Measurements from ENCODE around the gene CCR8. TPM values are rescaled to one million over a fixed set of nuclear protein-coding genes. Genes with fewer than 3 reads are reported as not detected.

Gene CCR8
- total RNA-seq, 1 experiment from 2014 or later: not detected

DNA sequence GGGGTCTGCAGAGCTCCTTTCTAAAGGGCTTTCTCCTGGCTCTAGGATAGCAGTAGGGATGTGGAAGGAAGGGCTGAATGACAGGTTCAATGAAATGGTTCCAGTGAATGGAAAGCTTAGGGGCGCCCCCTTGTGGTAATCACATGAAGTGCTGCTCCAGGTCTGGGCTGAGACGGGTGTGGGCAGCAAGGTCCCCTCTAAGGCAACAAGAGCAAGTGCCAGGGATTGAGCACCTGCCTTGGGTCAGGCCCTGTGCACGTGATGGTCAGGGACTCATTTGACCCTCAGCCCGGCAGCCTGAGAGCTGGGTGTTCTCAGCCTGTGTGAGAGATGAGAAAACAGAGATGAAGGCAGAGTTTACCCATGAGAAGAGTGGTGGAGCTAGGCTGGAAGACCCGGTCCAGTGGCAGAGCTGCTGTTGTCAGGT is 37.6 kb upstream of the CCR8 start:
- intact Hi-C loops (cut with micrococcal nuclease; ENCODE audit: unreplicated experiment): no loop called here
- Histone ChIP-seq H3F3A (ENCODE audit: insufficient read depth, low read depth) (no peaks in the 10 kb centered on the region), H3K27me3 (ENCODE audit: insufficient read depth, low read depth) (no peaks in the 10 kb centered on the region), H3K9me3 (ENCODE audit: insufficient read depth, low read depth) (no peaks in the 10 kb centered on the region), H3K36me3 (ENCODE audit: low read depth) (no peaks in the 10 kb centered on the region), H3K79me2 (ENCODE audit: low read depth) (no peaks in the 10 kb centered on the region), H3K27ac (no peak overlapping the region), H3K4me2 (no peak overlapping the region), H2AFZ (no peak overlapping the region), H4K20me1 (ENCODE audit: insufficient read depth) (no peaks in the 10 kb centered on the region), H3K4me3 (no peak overlapping the region), H3K4me1 (replicated peaks; ENCODE audit: insufficient read depth) (peaks cover 4% of the 10 kb centered on the region; the same call in 1 of the 2 replicates), H3K9me2 (ENCODE audit: insufficient read depth) (no peaks in the 10 kb centered on the region)
- ChIA-PET CTCF (interaction anchor here (0.6 to 0.9 kb wide), 2 partner anchors 77 to 292 kb away, joined by 3 read pairs; no protein-coding TSS in a partner anchor), POLR2A (ENCODE audit: unreplicated experiment) (no interaction called here)
- BruUV-seq (replicated peaks): no TSS peak
- DNase-seq: peak in 1 of 2 experiments; percentile 71
- peak; percentile 90 for TF ChIP-seq CTCF (conservative IDR thresholded peaks at IDR 0.05)
- TF ChIP-seq EZH2 (IDR thresholded peaks at IDR 0.05; ENCODE audit: low read depth): no peak

DNA sequence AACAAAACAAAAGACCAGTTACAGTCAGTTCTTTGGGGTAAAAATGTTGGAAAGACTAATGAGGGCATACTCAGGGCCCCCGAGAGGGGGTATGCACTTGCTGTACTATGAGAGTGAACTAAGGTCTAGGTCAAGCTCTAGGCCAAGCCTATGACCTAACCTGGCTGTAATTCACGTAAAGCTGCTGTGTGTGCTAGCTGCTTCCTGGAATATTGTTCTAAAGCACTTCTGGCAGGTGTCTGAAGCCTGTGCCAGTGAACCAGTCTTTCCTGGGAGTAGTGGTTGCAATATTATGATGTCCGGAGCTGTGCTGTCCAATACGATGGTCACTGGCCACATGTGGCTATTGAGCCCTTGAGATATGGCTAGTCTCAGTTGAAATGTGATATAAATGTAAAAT is 36.5 kb upstream of the CCR8 start:
- no peaks in the 10 kb centered on the region for H3K9me3 ChIP-seq (ENCODE audit: insufficient read depth, low read depth)
- no peaks in the 10 kb centered on the region for H3K4me1 ChIP-seq (replicated peaks; ENCODE audit: insufficient read depth)
- H3F3A ChIP-seq (ENCODE audit: insufficient read depth, low read depth): no peaks in the 10 kb centered on the region
- H3K36me3 ChIP-seq (ENCODE audit: low read depth): no peaks in the 10 kb centered on the region
- H3K79me2 ChIP-seq (ENCODE audit: low read depth): no peaks in the 10 kb centered on the region
- POLR2A ChIA-PET (ENCODE audit: unreplicated experiment): no interaction called here
- intact Hi-C loops (cut with micrococcal nuclease; ENCODE audit: unreplicated experiment): no loop called here
- H3K27ac ChIP-seq: no peak overlapping the region
- H3K27me3 ChIP-seq (ENCODE audit: insufficient read depth, low read depth): no peaks in the 10 kb centered on the region
- H3K4me2 ChIP-seq: no peak overlapping the region
- no peak for DNase-seq
- H3K4me3 ChIP-seq: no peak overlapping the region
- BruUV-seq (replicated peaks): no TSS peak
- H2AFZ ChIP-seq: no peak overlapping the region
- no peaks in the 10 kb centered on the region for H4K20me1 ChIP-seq (ENCODE audit: insufficient read depth)
- H3K9me2 ChIP-seq (ENCODE audit: insufficient read depth): no peaks in the 10 kb centered on the region
- CTCF ChIA-PET: no interaction called here
- no peak for TF ChIP-seq CTCF (conservative IDR thresholded peaks at IDR 0.05)
- no peak for TF ChIP-seq EZH2 (IDR thresholded peaks at IDR 0.05; ENCODE audit: low read depth)

DNA sequence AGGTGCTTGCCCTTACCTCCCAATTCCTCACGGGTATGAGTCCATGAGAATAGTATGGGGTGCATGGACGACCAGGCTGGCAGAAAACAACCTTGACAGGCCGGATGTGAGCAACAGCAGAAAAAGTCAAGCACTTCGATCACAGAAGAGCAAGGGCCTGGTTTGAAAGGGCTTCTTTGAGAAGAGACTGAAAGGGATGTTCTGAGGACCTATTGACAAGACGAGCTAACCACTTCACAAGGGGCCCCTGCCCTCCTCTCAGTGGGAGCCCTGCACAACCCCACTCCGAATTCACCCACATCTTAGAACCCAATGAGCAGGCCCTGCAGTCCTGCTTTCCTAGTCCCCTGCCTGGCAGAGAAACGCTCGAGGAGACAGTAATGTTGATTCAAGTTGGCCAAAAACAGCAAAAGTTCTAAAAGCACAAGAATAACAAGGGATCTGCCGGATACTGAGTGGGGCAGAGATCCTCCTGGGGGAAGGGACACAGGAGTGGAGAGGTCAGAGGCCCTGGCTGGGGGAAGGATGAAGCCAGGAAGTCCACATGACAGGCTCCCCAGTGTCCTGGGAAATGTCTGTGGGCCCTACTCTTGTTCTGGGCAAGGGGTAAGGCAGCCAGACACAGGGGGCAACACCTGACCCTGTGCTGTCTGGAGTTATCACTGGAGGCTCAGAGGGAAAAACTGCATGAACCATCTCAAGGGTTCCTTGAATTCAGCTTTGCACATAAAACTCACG is 34.9 kb upstream of the CCR8 start:
- POLR2A ChIA-PET (ENCODE audit: unreplicated experiment): no interaction called here
- H3K27ac ChIP-seq: no peak overlapping the region
- no peaks in the 10 kb centered on the region for H3K36me3 ChIP-seq (ENCODE audit: low read depth)
- H2AFZ ChIP-seq: no peak overlapping the region
- TF ChIP-seq EZH2 (IDR thresholded peaks at IDR 0.05; ENCODE audit: low read depth) (no peak), CTCF (conservative IDR thresholded peaks at IDR 0.05) (no peak)
- DNase-seq: no peak
- no peaks in the 10 kb centered on the region for H3K9me2 ChIP-seq (ENCODE audit: insufficient read depth)
- H3K79me2 ChIP-seq (ENCODE audit: low read depth): no peaks in the 10 kb centered on the region
- no peaks in the 10 kb centered on the region for H4K20me1 ChIP-seq (ENCODE audit: insufficient read depth)
- H3K9me3 ChIP-seq (ENCODE audit: insufficient read depth, low read depth): 0 out of 2 replicates have a peak, but pooled peaks cover 4% of the 10 kb centered on the region
- CTCF ChIA-PET: no interaction called here
- no peak overlapping the region for H3K4me3 ChIP-seq
- intact Hi-C loops (cut with micrococcal nuclease; ENCODE audit: unreplicated experiment): no loop called here
- H3K4me1 ChIP-seq (replicated peaks; ENCODE audit: insufficient read depth): no peaks in the 10 kb centered on the region
- H3K4me2 ChIP-seq: no peak overlapping the region
- no peaks in the 10 kb centered on the region for H3K27me3 ChIP-seq (ENCODE audit: insufficient read depth, low read depth)
- no peaks in the 10 kb centered on the region for H3F3A ChIP-seq (ENCODE audit: insufficient read depth, low read depth)
- no TSS peak for BruUV-seq (replicated peaks)

Measured in PC-9 (cell line).